DMS79 (cell line): Measurements from ENCODE around the gene EFHD2.
A peak's percentile ranks its signal among the peaks of the same experiment; 100 is the strongest.
"Not testable (repeated sequence)": the region's sequence is repeated elsewhere in the genome, so short reads cannot be mapped to it uniquely, and the experiment has no call there.

ENCODE experiments used
- DNase-seq: peaks from one replicate; lab custom pipeline; 2025; lab: John Stamatoyannopoulos, UW

EFHD2 gene

DNA sequence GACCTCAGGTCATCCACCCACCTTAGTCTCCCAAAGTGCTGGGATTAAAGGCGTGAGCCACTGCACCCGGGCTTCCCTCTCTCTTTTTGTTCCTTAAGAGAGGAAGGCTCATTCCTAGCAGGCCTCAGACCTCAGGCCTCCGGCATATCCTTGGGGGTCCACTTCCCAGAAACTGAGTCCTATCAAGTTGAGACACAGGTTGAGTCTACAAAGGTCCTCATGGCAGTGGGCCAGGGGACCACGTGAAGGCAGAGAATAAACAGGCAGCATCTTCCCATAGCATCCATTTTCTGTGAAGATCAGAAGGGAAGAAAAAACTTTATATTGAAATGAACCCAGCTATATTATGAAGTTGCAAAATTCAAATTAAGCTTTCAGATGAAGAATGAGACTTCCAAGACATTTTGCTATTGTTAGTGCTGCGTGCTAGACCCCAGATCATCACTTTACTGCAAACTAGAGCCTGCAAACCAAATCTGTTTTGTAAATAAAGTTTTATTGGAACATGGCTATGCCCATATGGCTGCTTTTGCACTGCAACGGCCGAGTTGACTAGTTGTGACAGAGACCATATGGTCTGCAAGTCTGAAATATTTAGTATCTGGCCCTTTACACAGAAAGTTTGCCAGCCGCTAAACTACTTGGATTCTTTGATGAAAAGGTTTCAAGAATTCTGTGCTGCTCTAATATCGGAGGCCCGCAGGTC is 43.3 kb downstream of the EFHD2 start:
- DNase-seq, result no peak

DNA sequence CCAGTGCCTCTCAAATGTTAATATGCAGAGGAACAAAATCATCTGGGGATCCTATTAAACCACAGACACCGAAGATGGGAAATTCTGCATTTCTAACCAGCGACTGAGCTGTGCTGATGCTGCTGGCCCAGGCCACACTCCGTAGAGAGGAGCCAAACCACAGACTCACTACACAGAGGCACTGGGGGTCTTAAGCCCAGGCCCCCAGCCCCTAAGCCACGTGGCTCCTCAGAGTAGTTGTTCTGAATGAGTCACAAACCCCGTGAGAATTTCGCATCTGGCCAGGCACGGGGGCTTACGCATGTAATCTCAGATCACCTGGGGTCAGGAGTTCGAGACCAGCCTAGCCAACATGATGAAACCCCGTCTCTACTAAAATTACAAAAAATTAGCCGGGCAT is 44.0 kb downstream of the EFHD2 start:
- no peak for DNase-seq

DNA sequence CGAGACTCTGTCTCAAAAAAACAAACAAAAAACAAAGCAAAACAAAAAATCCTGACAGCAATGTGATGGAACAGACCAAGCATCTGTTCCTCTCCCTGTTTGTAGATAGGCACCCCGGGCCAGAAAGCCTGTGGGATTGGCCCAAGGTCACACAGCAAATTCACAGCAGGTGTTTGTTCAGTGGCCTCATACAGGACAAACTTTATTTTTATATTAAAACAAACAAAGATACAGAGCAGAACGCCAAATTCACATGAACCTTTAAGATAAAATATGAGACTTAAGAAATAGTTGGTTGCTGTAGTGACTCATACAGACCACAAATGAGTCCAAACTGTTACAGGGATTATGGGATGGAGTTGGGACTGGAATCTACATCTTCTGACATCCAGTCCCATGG is 44.6 kb downstream of the EFHD2 start:
- DNase-seq, result no peak

DNA sequence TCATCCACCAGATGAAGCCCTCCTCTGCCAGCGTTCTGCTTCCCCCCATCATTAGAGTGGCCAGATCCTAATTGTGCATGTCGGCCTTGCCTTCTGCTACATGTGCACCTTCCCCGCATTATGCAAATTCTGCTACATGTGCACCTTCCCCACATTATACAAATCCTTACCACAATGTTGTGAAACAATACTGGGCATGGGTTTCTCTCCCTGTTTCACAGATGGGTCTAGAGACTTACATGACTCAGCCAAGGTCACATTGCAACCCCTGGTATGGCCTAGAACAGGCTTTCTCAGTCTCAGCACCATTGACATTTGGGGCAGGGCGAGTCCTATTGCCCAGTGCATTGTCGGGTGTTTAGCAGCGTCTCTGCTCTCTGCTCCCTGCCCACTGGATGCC is 45.8 kb downstream of the EFHD2 start:
- DNase-seq, result no peak

DNA sequence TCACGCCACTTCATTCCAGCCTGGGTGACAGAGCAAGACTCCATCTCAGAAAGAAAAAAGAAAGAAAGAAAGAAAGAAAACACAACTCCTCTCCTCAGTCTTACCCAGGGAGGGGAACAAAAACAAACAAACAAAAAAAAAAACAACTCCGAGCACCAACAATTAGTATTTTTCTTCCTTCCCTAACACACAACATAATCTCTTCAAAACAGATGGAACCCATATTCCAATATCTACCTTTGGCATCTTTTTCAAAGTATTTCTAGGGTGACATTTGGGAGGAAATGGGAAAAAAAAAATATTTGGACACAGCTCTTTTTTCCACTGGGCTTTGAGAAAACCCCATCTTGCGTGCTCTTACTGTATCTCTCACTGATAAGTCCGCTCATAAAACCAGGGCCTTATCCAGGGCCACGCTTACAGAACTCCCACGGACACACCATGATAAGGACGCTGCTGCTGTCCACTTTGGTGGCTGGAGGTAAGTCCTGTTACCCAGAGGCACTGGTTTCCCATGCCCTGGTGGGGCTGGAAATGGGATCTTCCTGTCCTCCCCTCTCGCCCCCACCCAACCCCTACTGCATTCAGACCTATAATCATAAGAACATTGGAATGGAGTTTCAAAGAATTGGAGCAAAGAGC is 46.7 kb downstream of the EFHD2 start, which contains the start of gene CELA2A:
Gene CELA2A, plus strand, starts transcription at position 420 of the 642 bp plus-strand sequence. Its CDS starts 22 bp downstream, at position 442.
- DNase-seq, result no peak

DNA sequence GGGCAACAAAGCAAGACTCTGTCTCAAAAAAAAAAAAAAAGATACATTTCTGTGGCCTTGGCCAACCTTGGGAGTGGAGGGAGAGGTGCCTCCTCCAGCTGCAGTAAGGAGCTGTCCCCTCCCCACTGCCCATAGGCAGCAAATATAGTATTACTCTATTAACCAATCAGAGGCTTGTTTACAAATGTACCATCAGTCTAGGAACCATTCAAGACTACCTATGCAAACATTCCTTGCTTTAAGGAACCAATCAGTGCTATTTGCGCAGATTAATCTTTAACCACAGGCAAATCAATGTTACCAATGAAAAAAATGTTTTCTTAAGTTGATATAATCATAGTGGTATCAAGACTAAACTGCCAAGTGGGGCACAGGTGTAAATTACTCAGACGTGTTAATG is 47.9 kb downstream of the EFHD2 start:
- DNase-seq, result no peak

DNA sequence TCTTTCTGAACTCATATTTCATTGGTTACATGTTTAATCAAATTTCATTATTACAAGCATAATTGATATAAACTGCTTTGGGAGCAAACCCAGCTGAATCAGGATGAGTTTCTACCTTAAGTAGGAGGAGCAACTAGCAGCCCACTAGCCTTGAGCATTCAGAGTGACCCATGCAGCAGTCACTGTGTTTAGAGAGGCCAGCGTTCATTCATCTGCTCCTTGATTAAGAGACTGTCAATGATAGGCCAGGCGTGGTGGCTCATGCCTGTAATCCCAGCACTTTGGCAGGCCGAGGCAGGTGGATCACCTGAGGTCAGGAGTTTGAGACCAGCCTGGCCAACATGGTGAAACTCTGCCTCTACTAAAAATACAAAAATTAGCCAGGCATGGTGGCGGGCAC is 48.7 kb downstream of the EFHD2 start:
- DNase-seq, result not testable (repeated sequence)

DNA sequence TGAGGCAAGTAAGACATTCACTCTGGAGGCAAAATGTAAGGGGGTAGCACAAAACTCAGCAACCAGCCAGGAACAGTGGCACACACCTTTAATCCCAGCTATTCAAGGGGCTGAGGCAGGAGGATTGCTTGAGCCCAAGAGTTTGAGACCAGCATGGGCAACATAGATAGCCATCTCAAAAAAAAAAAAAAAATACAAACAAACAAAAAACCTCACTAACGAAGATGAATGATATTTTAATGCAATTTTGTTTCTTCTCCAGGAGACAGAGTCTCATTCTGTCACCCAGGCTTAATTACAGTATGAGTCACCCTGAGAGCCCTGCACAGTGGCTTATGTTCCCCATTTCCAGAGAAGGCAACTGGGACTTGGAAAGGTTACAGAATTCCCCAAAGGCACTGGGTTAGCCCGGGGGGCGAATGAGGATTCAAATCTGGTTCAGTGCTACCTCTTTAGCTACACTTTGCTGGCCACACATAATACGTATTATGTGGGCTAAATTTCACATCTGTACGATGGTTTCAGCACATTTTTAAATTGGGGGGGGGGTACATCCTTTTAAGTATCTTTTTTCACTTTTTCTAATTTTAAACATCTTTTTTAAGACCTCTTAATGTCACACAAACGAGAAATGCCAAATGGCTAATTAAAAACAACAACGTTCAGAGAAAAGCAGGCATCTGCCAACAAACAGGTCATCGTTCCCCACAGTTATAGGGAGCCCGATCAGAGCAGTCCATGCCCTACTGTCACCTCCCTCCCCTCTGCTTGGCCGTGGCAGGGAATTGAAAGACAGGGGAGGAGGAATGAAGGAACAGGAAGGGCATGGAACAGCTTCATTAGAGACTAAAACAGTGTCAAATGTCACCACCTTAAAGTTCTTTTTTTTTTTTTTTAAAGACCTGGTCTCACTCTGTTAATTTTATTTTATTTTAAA is 50.4 kb downstream of the EFHD2 start:
- DNase-seq, result no peak

DNA sequence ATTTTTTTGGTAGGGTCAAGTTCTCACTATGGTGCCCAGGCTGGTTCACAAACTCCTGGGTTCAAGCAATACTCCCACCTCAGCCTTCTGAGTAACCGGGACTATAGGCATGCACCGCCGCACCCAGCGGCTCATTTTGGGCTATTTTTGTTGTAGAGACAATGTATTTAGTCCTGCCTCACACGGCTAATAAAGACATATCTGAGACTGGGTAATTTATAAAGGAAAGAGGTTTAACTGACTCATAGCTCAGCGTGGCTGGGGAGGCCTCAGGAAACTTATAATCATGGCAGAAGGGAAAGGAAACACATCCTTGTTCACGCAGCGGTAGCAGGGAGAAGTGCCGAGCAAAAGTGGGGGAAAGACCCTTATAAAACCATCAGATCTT is 51.0 kb downstream of the EFHD2 start:
- DNase-seq, result no peak

DNA sequence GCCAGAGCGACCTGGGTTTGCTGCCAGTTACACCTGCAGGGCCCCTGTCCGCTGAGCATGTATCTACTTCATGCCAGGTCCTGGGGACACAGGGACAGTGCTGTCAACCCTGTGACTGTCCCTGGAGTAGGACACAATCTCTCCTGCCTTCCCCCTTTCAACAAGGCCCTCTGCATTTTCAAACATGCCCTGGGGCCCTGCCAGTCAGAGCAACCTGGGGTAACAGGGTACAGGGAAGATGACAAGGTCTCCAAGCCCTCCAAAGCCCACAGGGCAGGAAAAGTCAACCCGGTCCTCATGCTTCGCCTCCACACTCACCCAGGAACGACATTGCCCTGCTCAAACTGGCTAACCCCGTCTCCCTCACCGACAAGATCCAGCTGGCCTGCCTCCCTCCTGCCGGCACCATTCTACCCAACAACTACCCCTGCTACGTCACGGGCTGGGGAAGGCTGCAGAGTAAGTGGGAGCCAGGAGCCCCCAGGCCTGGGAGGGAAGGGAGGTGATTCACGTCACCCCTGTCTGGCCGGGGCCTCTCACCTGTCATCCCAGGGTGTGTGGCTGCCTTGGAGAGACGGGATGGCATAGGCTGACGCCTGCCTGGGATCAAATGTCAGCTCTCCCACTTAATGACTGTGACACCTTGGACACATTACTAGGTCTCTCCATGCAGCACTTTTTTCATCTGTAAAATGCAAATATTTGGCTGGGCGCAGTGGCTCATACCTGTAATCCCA is 53.5 kb downstream of the EFHD2 start:
- peak; percentile 48 for DNase-seq

DNA sequence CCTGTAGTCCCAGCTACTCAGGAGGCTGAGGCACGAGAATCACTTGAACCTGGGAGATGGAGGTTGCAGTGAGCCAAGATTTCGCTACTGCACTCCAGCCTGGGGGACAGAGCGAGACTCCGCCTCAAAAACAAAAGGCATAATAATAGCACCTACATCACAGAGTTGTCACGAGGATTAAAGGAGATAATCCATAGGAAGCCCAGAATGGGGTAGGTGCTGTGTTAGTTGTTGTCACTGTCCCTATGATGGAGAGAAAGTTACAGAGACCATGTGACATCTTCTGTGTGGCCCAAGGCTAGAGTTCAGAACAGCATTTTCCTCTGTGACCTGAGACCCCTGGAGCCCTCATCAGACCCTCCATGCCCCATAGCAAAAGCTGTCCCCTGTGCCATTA is 54.2 kb downstream of the EFHD2 start:
- DNase-seq, result not testable (repeated sequence)

DNA sequence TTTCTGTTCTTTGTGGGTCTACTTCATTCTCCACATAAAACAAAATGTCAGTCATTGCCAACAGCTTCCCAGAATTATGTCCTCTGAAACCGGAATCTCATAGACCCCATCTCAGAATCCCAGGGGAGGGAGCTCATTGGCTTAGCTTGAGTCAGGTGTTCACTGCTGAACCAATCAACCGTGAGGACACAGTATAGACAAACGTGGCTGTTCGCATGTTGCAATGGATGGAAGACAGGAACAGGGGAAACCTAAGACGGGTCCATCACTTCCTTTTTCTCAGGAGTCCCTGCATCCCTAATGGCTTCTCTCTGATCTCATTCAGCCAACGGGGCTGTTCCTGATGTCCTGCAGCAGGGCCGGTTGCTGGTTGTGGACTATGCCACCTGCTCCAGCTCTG is 56.0 kb downstream of the EFHD2 start:
- DNase-seq, result no peak

DNA sequence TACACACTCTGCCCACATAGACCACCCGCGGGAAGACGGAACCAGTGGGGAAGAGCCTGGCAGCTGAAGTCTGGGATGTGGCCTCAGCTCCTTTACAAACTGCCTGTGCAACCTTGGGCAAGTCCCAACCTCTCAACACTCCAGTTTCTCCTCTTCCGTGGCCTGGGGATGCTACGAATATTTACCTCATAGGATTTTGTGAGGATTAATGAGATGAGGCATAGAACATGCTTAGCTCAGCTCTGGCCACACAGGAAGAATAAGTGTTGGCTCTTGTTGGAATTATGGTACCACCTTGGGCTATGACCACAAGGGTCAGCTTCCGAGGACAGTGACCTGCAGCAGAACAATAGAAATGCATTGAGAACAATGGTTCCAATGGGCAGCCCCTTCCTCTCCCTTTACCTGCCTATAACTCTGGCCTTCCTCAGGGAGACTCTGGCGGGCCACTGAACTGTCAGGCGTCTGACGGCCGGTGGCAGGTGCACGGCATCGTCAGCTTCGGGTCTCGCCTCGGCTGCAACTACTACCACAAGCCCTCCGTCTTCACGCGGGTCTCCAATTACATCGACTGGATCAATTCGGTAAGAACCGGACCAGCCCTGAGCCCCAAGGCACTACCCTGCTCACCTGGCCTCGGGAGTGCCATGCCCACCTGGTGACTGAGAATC is 57.4 kb downstream of the EFHD2 start:
- not testable (repeated sequence) for DNase-seq

DNA sequence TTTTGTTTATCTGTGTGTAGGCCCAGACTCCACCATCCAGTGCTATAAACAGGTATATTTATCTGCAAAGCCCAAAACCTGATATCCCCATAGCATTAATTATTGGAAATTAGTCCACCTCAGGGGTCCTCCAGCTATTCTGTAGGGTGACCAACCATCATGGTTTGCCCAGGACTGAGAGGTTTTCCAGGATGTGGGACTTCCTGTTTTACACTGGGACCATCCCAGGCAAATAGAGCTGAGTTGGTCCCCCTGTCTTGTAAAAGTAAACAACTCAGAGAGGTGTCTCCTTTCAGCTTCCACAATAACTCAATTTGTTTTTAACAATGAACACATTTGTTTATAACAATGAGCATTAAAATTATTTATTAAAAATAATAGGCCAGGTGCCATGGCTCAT is 58.5 kb downstream of the EFHD2 start:
- DNase-seq, result no peak

DNA sequence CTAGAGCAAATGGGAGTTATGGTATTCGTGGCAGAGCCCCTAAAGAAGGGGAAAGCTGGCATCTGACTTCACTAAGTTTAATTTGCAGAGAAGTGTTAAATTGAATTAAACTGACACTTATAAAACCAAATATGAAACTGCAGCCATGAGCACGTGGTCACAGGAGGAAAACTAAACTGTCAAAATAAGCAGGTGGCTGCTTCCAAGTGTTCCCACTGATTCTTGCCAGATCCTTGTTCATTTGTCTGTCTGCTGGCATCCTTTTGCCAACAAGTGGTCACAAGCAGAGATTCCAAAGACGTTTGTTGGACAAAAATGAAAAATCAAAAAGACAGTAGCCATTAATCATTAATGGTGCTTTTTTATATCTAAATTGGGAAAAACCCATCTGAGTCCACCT is 59.7 kb downstream of the EFHD2 start:
- DNase-seq, result no peak

DNA sequence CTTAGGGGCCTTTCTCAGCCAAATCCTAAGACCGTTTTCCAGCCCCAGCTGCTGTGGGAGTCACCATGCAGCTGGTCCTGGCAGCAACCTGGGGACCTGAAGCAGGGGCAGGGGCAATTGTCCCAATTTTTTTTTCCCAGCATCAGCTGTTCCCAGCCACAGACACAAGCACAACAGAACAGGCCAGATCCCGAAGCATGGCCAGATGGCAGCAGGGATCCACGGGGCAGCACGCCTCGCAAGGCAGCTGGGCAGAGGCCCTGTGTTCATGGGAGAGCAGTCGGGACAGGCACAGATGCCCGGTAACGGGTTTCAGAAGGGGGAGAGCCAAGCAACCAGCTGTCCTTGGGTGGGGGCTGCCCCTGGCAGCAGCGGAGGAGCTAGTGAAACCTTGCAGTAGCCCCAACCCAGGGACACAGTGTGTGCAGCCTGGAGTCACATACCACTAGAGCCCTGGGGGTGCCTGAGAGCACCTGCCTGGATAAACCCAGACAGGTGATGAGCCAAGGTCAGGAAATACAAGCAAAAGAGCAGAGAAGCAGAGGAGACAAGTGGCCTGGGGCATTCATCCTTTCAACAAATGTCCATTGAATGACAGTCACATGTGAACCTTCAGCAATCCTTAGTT is 60.2 kb downstream of the EFHD2 start:
- not testable (repeated sequence) for DNase-seq

DNA sequence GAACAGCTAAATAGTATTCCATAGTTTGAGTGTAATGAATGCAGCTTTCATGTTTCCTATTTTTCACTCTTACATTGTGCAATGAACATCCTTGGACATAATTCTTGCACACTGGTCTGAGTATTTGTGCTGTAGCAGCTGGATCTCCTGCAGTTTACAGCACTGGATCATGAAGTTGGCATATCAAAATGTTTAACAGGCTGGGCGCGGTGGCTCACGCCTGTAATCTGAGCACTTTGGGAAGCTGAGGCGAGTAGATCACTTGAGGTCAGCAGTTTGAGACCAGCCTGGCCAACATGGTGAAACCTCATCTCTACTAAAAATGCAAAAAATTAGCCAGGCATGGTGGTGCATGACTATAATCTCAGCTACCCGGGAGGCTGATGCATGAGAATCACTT is 61.4 kb downstream of the EFHD2 start:
- not testable (repeated sequence) for DNase-seq

DNA sequence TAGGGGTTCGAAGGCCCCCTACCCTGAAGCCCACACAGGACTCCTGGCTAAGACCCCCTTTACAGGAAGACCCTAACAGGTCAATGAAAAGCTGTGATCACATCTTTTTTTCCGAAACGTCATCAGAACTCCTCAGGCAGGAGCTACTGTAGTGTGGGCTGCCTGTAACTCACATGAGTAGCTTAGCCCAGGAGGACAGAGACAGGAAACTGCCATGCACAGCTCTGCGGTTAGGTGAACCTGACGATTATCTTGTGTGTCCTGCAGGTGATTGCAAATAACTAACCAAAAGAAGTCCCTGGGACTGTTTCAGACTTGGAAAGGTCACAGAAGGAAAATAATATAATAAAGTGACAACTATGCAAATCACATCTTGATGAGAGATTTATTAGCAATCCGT is 62.0 kb downstream of the EFHD2 start:
- not testable (repeated sequence) for DNase-seq

DNA sequence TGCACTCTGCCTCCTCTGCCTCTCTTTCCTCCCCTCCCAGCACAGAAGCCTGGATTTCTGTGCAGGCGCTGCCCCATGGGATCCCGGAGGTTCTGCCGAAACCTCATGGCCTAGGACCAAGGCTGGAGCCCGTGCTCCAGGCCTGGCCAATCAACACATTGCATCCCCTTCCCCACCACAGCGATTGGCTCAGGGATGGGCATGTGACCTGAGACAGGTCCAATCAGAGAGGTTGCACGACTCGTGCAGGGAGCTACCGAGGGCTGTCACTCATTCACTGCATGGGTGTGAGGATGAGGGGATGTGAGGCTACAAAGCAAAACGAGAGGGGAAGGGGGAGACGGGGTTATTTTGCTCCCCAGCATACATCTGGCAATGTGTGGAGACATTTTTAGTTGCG is 62.9 kb downstream of the EFHD2 start:
- DNase-seq, result no peak

DNA sequence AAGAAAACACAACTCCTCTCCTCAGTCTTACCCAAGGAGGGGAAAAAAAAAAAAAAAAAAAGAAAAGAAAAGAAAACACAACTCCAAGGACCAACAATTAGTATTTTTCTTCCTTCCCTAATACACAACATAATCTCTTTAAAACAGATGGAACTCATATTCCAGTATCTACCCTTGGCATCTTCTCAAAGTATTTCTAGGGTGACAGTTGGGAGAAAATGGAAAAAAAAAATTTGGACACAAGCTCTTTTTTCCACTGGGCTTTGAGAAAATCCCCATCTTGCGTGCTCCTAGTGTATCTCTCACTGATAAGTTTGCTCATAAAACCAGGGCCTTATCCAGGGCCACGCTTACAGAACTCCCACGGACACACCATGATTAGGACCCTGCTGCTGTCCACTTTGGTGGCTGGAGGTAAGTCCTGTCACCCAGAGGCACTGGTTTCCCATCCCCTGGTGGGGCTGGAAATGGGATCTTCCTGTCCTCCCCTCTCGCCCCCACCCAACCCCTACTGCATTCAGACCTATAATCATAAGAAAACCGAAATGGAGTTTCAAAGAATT is 66.1 kb downstream of the EFHD2 start, which contains the start of gene CELA2B:
Gene CELA2B, plus strand, starts transcription at position 353 of the 563 bp plus-strand sequence. Its CDS starts 22 bp downstream, at position 375.
- DNase-seq, result no peak
